ENCODE measurements around the gene ZNF385B.

DNA sequence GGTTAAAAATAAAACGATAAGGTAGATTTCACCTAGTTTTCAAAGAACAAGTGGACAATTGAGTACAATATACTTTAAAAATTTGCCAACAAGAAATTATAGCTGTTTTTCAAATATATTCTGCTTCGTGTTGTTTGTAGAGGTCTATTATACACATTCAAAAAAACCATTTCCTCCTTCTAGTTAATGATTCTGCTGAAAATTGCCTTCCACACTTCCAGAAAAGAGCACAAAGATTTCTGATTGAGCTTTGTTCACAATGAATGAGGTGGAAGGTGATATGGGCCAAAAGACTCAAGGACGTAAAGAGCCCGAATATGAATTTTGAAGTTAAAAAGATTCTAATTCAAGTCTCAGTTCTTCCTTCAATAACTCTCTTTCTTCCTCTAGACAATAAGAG, 319.8 kb downstream of the ZNF385B start:
- TF ChIP-seq POLR2A (IDR thresholded peaks at IDR 0.05; ENCODE audit: low read depth) (no peak), EP300 (IDR thresholded peaks at IDR 0.05) (no peak)
- TF ChIP-seq, protein P1, sequence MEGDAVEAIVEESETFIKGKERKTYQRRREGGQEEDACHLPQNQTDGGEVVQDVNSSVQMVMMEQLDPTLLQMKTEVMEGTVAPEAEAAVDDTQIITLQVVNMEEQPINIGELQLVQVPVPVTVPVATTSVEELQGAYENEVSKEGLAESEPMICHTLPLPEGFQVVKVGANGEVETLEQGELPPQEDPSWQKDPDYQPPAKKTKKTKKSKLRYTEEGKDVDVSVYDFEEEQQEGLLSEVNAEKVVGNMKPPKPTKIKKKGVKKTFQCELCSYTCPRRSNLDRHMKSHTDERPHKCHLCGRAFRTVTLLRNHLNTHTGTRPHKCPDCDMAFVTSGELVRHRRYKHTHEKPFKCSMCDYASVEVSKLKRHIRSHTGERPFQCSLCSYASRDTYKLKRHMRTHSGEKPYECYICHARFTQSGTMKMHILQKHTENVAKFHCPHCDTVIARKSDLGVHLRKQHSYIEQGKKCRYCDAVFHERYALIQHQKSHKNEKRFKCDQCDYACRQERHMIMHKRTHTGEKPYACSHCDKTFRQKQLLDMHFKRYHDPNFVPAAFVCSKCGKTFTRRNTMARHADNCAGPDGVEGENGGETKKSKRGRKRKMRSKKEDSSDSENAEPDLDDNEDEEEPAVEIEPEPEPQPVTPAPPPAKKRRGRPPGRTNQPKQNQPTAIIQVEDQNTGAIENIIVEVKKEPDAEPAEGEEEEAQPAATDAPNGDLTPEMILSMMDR (IDR thresholded peaks at IDR 0.05), result no peak

Measured in esophagus muscularis mucosa (tissue), 4 donors.